ENCODE data around the gene KNOP1.

DNA sequence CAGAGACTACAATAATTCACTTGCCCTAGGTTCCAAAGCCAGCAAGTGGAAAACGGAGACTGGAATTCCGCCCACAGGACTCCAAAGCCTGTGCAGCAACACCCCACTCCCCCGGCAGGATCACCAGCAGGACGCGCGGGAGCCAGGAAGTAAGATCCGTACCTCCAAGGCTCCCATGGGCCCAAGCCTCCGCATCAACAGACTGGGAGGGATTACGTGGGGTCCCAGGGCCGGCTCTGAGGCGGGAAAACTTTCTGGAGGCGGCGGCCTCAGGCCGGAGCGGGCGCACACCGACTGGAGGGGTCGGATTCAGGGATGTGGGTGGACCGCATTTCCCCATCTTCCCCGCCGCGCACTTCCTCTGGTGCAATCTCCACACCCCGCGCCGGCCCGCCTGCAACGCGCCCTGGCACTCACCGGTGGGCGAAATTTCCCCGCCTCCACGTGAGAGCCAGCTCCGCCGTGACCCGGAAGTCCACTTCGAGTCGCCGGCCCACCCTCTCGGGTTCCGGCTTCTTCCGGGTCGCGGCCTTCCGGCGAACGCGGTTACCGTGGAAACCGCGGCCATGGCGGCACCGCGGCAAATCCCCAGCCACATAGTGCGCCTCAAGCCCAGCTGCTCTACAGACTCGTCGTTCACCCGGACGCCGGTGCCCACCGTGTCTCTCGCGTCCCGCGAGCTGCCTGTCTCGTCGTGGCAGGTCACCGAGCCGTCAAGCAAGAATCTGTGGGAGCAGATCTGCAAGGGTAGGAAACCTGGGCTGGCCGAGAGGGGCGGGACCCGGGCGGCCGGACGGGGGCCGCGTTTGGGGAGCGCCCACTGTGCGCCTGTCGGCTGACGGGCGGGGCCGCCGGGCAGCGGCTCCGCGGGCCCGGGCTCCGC is at the start of gene KNOP1, which contains the start of gene IQCK:
- TF ChIP-seq, protein P1, sequence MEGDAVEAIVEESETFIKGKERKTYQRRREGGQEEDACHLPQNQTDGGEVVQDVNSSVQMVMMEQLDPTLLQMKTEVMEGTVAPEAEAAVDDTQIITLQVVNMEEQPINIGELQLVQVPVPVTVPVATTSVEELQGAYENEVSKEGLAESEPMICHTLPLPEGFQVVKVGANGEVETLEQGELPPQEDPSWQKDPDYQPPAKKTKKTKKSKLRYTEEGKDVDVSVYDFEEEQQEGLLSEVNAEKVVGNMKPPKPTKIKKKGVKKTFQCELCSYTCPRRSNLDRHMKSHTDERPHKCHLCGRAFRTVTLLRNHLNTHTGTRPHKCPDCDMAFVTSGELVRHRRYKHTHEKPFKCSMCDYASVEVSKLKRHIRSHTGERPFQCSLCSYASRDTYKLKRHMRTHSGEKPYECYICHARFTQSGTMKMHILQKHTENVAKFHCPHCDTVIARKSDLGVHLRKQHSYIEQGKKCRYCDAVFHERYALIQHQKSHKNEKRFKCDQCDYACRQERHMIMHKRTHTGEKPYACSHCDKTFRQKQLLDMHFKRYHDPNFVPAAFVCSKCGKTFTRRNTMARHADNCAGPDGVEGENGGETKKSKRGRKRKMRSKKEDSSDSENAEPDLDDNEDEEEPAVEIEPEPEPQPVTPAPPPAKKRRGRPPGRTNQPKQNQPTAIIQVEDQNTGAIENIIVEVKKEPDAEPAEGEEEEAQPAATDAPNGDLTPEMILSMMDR (IDR thresholded peaks at IDR 0.05; ENCODE audit: borderline replicate concordance, extremely low read depth, low read length, poor library complexity, severe bottlenecking), result no peak
- TF ChIP-seq EZH2 (IDR thresholded peaks at IDR 0.05; ENCODE audit: borderline replicate concordance, low read depth, low read length, severe bottlenecking), result no peak

Data from DND-41 (cell line).